ENCODE results near the gene VWF.

VWF gene

GRCh38 chr12:6058481-6059161 lies 65.8 kb downstream of the VWF start:
- no peak for DNase-seq (ENCODE audit: low spot score in 2 of 2)
- Mint-ChIP-seq H3K27ac (no peak overlapping the region), H3K36me3 (no peaks in the 10 kb centered on the region), H3K27me3 (peaks cover 15% of the 10 kb centered on the region), H3K9me3 (no peaks in the 10 kb centered on the region), H3K4me3 (no peak overlapping the region), H3K4me1 (peaks cover 2% of the 10 kb centered on the region)
- ATAC-seq (ENCODE audit: low read depth): no peak

GRCh38 chr12:6057700-6058099 lies 66.8 kb downstream of the VWF start:
- ATAC-seq (ENCODE audit: low read depth) (no peak), DNase-seq (ENCODE audit: low spot score in 2 of 2) (no peak)
- peaks cover 15% of the 10 kb centered on the region for H3K27me3 Mint-ChIP-seq
- no peaks in the 10 kb centered on the region for H3K9me3 Mint-ChIP-seq
- no peak overlapping the region for H3K27ac Mint-ChIP-seq
- H3K4me1 Mint-ChIP-seq: no peaks in the 10 kb centered on the region
- no peak overlapping the region for H3K4me3 Mint-ChIP-seq
- H3K36me3 Mint-ChIP-seq: no peaks in the 10 kb centered on the region

GRCh38 chr12:6056406-6057240 lies 67.8 kb downstream of the VWF start:
- no peak for DNase-seq (ENCODE audit: low spot score in 2 of 2)

GRCh38 chr12:6053541-6053940 lies 70.9 kb downstream of the VWF start:
- ATAC-seq (ENCODE audit: low read depth): no peak
- H3K36me3 Mint-ChIP-seq: no peaks in the 10 kb centered on the region
- no peak for DNase-seq (ENCODE audit: low spot score in 2 of 2)
- H3K4me1 Mint-ChIP-seq: no peaks in the 10 kb centered on the region
- H3K27me3 Mint-ChIP-seq: peaks cover 22% of the 10 kb centered on the region
- H3K9me3 Mint-ChIP-seq: no peaks in the 10 kb centered on the region
- no peak overlapping the region for H3K4me3 Mint-ChIP-seq
- no peak overlapping the region for H3K27ac Mint-ChIP-seq

More at GRCh38 chr12:6056406-6057240, 67.8 kb downstream of the VWF start:
- H3K27me3 Mint-ChIP-seq: peaks cover 15% of the 10 kb centered on the region
- no peaks in the 10 kb centered on the region for H3K9me3 Mint-ChIP-seq
- peak overlapping the region; percentile 64 for H3K4me3 Mint-ChIP-seq
- no peak overlapping the region for H3K27ac Mint-ChIP-seq
- no peaks in the 10 kb centered on the region for H3K4me1 Mint-ChIP-seq
- ATAC-seq (ENCODE audit: low read depth): peak; percentile 43
- no peaks in the 10 kb centered on the region for H3K36me3 Mint-ChIP-seq

- H3K4me3 Mint-ChIP-seq: no peak overlapping the region
- DNase-seq (ENCODE audit: low spot score in 2 of 2): no peak
These were observed 71.5 kb downstream of the VWF start for GRCh38 chr12:6052940-6053329.

GRCh38 chr12:6052206-6052939 lies 72.1 kb downstream of the VWF start:
- no peak for ATAC-seq (ENCODE audit: low read depth)
- no peak for DNase-seq (ENCODE audit: low spot score in 2 of 2)
- Mint-ChIP-seq H3K27ac (no peak overlapping the region), H3K4me3 (no peak overlapping the region), H3K27me3 (peaks cover 24% of the 10 kb centered on the region), H3K4me1 (no peaks in the 10 kb centered on the region), H3K36me3 (no peaks in the 10 kb centered on the region), H3K9me3 (no peaks in the 10 kb centered on the region)

More at GRCh38 chr12:6052940-6053329, 71.5 kb downstream of the VWF start:
- Mint-ChIP-seq H3K36me3 (no peaks in the 10 kb centered on the region), H3K9me3 (no peaks in the 10 kb centered on the region), H3K27ac (no peak overlapping the region), H3K27me3 (peaks cover 22% of the 10 kb centered on the region), H3K4me1 (no peaks in the 10 kb centered on the region)
- no peak for ATAC-seq (ENCODE audit: low read depth)

- no peaks in the 10 kb centered on the region for H3K4me1 Mint-ChIP-seq
- H3K27me3 Mint-ChIP-seq: peaks cover 22% of the 10 kb centered on the region
- H3K27ac Mint-ChIP-seq: no peak overlapping the region
- DNase-seq (ENCODE audit: low spot score in 2 of 2) (no peak), ATAC-seq (ENCODE audit: low read depth) (no peak)
- no peaks in the 10 kb centered on the region for H3K9me3 Mint-ChIP-seq
- no peaks in the 10 kb centered on the region for H3K36me3 Mint-ChIP-seq
- H3K4me3 Mint-ChIP-seq: no peak overlapping the region
These were observed 74.5 kb downstream of the VWF start for GRCh38 chr12:6049992-6050391.

- ATAC-seq (ENCODE audit: low read depth) (no peak), DNase-seq (ENCODE audit: low spot score in 2 of 2) (no peak)
- Mint-ChIP-seq H3K4me1 (no peaks in the 10 kb centered on the region), H3K27ac (no peak overlapping the region), H3K4me3 (no peak overlapping the region), H3K9me3 (no peaks in the 10 kb centered on the region), H3K36me3 (no peaks in the 10 kb centered on the region), H3K27me3 (peaks cover 24% of the 10 kb centered on the region)
These were observed 74.9 kb downstream of the VWF start for GRCh38 chr12:6049587-6049986.

- no peaks in the 10 kb centered on the region for H3K36me3 Mint-ChIP-seq
- H3K9me3 Mint-ChIP-seq: no peaks in the 10 kb centered on the region
- no peak overlapping the region for H3K4me3 Mint-ChIP-seq
- ATAC-seq (ENCODE audit: low read depth) (no peak), DNase-seq (ENCODE audit: low spot score in 2 of 2) (no peak)
- no peaks in the 10 kb centered on the region for H3K4me1 Mint-ChIP-seq
- peaks cover 24% of the 10 kb centered on the region for H3K27me3 Mint-ChIP-seq
- no peak overlapping the region for H3K27ac Mint-ChIP-seq
These were observed 76.9 kb downstream of the VWF start for GRCh38 chr12:6047249-6048237.

- no peak overlapping the region for H3K27ac Mint-ChIP-seq
- no peak overlapping the region for H3K4me3 Mint-ChIP-seq
- ATAC-seq (ENCODE audit: low read depth) (no peak), DNase-seq (ENCODE audit: low spot score in 2 of 2) (no peak)
- no peaks in the 10 kb centered on the region for H3K9me3 Mint-ChIP-seq
- no peaks in the 10 kb centered on the region for H3K4me1 Mint-ChIP-seq
- peaks cover 24% of the 10 kb centered on the region for H3K27me3 Mint-ChIP-seq
- no peaks in the 10 kb centered on the region for H3K36me3 Mint-ChIP-seq
These were observed 77.8 kb downstream of the VWF start for GRCh38 chr12:6046511-6047180.

- DNase-seq (ENCODE audit: low spot score in 2 of 2) (no peak), ATAC-seq (ENCODE audit: low read depth) (no peak)
- no peaks in the 10 kb centered on the region for H3K36me3 Mint-ChIP-seq
- peaks cover 26% of the 10 kb centered on the region for H3K27me3 Mint-ChIP-seq
- no peak overlapping the region for H3K27ac Mint-ChIP-seq
- no peak overlapping the region for H3K4me3 Mint-ChIP-seq
- no peaks in the 10 kb centered on the region for H3K4me1 Mint-ChIP-seq
- no peaks in the 10 kb centered on the region for H3K9me3 Mint-ChIP-seq
These were observed 79.0 kb downstream of the VWF start for GRCh38 chr12:6045438-6045837.

- DNase-seq (ENCODE audit: low spot score in 2 of 2) (no peak), ATAC-seq (ENCODE audit: low read depth) (no peak)
- Mint-ChIP-seq H3K4me1 (peaks cover 3% of the 10 kb centered on the region), H3K4me3 (no peak overlapping the region), H3K9me3 (no peaks in the 10 kb centered on the region), H3K27ac (no peak overlapping the region), H3K36me3 (no peaks in the 10 kb centered on the region), H3K27me3 (peaks cover 14% of the 10 kb centered on the region)
These were observed 80.4 kb downstream of the VWF start for GRCh38 chr12:6044082-6044481.

- Mint-ChIP-seq H3K27ac (no peak overlapping the region), H3K27me3 (peaks cover 12% of the 10 kb centered on the region), H3K9me3 (no peaks in the 10 kb centered on the region), H3K4me1 (peaks cover 3% of the 10 kb centered on the region), H3K4me3 (no peak overlapping the region), H3K36me3 (no peaks in the 10 kb centered on the region)
- no peak for DNase-seq (ENCODE audit: low spot score in 2 of 2)
- no peak for ATAC-seq (ENCODE audit: low read depth)
These were observed 82.0 kb downstream of the VWF start for GRCh38 chr12:6042446-6042845.
